ENCODE measurements around the gene MYO5B. TPM values are rescaled to one million over a fixed set of nuclear protein-coding genes. Genes with fewer than 3 reads are reported as not detected.

The MYO5B gene
- polyA plus RNA-seq, 4 donors, result 45.0 to 185 (median 102) TPM

GRCh38 chr18:49980896-49981295 lies 214.1 kb downstream of the MYO5B start:
- H3K9me3 ChIP-seq (ENCODE audit: control insufficient read depth in 2 of 2, insufficient read depth in 1 of 2, low read depth in 1 of 2, low read length in 1 of 2), result no peaks in the 10 kb centered on the region
- H3K4me3 ChIP-seq (ENCODE audit: low read depth in 1 of 3, low read length in 3 of 3), result no peak overlapping the region
- 41 to 49% (median 47%) methylated on average over 4 of the region's 4 CpGs for WGBS, 3 donors
- no peak overlapping the region for H3K27ac ChIP-seq (ENCODE audit: low read depth in 1 of 3, low read length in 2 of 3)
- no peaks in the 10 kb centered on the region for H3K27me3 ChIP-seq (ENCODE audit: control insufficient read depth in 3 of 3, insufficient read depth in 3 of 3, low read length in 3 of 3)
- peaks cover 0 to 46% (median 13%) of the 10 kb centered on the region in 3 donors for H3K36me3 ChIP-seq (ENCODE audit: control insufficient read depth in 3 of 3, insufficient read depth in 2 of 3, low read depth in 1 of 3, low read length in 3 of 3)
- no peak for FAIRE-seq
- no peak for DNase-seq
- H3K4me1 ChIP-seq (ENCODE audit: control insufficient read depth in 3 of 3, insufficient read depth in 2 of 3, low read depth in 1 of 3, low read length in 2 of 3), result no peaks in the 10 kb centered on the region

- no peaks in the 10 kb centered on the region for H3K4me1 ChIP-seq (ENCODE audit: control insufficient read depth in 3 of 3, insufficient read depth in 2 of 3, low read depth in 1 of 3, low read length in 2 of 3)
- FAIRE-seq (no peak), DNase-seq (no peak)
- WGBS, 3 donors, result 72 to 84% (median 77%) methylated on average over 15 of the region's 15 CpGs
- H3K27me3 ChIP-seq (ENCODE audit: control insufficient read depth in 3 of 3, insufficient read depth in 3 of 3, low read length in 3 of 3), result no peaks in the 10 kb centered on the region
- peaks cover 0 to 58% (median 22%) of the 10 kb centered on the region in 3 donors for H3K36me3 ChIP-seq (ENCODE audit: control insufficient read depth in 3 of 3, insufficient read depth in 2 of 3, low read depth in 1 of 3, low read length in 3 of 3)
- no peak overlapping the region for H3K27ac ChIP-seq (ENCODE audit: low read depth in 1 of 3, low read length in 2 of 3)
- H3K9me3 ChIP-seq (ENCODE audit: control insufficient read depth in 2 of 2, insufficient read depth in 1 of 2, low read depth in 1 of 2, low read length in 1 of 2), result no peaks in the 10 kb centered on the region
- no peak overlapping the region for H3K4me3 ChIP-seq (ENCODE audit: low read depth in 1 of 3, low read length in 3 of 3)
Observed at GRCh38 chr18:49976795-49977560, 218.0 kb downstream of the MYO5B start.

GRCh38 chr18:49976001-49976400 lies 218.9 kb downstream of the MYO5B start:
- WGBS, 3 donors, result 83 to 88% (median 87%) methylated on average over 3 of the region's 3 CpGs
- DNase-seq (no peak), FAIRE-seq (no peak)
- H3K4me1 ChIP-seq (ENCODE audit: control insufficient read depth in 3 of 3, insufficient read depth in 2 of 3, low read depth in 1 of 3, low read length in 2 of 3), result no peaks in the 10 kb centered on the region
- H3K9me3 ChIP-seq (ENCODE audit: control insufficient read depth in 2 of 2, insufficient read depth in 1 of 2, low read depth in 1 of 2, low read length in 1 of 2), result no peaks in the 10 kb centered on the region
- peaks cover 0 to 59% (median 24%) of the 10 kb centered on the region in 3 donors for H3K36me3 ChIP-seq (ENCODE audit: control insufficient read depth in 3 of 3, insufficient read depth in 2 of 3, low read depth in 1 of 3, low read length in 3 of 3)
- H3K27me3 ChIP-seq (ENCODE audit: control insufficient read depth in 3 of 3, insufficient read depth in 3 of 3, low read length in 3 of 3), result no peaks in the 10 kb centered on the region
- H3K4me3 ChIP-seq (ENCODE audit: low read depth in 1 of 3, low read length in 3 of 3), result no peak overlapping the region
- no peak overlapping the region for H3K27ac ChIP-seq (ENCODE audit: low read depth in 1 of 3, low read length in 2 of 3)

- DNase-seq, result no peak
- Histone ChIP-seq H3K4me3 (ENCODE audit: low read depth in 1 of 3, low read length in 3 of 3) (no peak overlapping the region), H3K4me1 (ENCODE audit: control insufficient read depth in 3 of 3, insufficient read depth in 2 of 3, low read depth in 1 of 3, low read length in 2 of 3) (no peaks in the 10 kb centered on the region), H3K27ac (ENCODE audit: low read depth in 1 of 3, low read length in 2 of 3) (no peak overlapping the region), H3K9me3 (ENCODE audit: control insufficient read depth in 2 of 2, insufficient read depth in 1 of 2, low read depth in 1 of 2, low read length in 1 of 2) (no peaks in the 10 kb centered on the region), H3K27me3 (ENCODE audit: control insufficient read depth in 3 of 3, insufficient read depth in 3 of 3, low read length in 3 of 3) (no peaks in the 10 kb centered on the region), H3K36me3 (ENCODE audit: control insufficient read depth in 3 of 3, insufficient read depth in 2 of 3, low read depth in 1 of 3, low read length in 3 of 3) (peaks cover 0 to 62% (median 13%) of the 10 kb centered on the region in 3 donors)
- WGBS, 3 donors, result 93 to 98% (median 97%) methylated on average over 9 of the region's 9 CpGs
- FAIRE-seq, result no peak
Observed at GRCh38 chr18:49974079-49974478, 220.9 kb downstream of the MYO5B start.

- DNase-seq, result no peak
- FAIRE-seq, result no peak
- WGBS, 3 donors, result 79 to 96% (median 89%) methylated on average over 3 of the region's 3 CpGs
- Histone ChIP-seq H3K27me3 (ENCODE audit: control insufficient read depth in 3 of 3, insufficient read depth in 3 of 3, low read length in 3 of 3) (no peaks in the 10 kb centered on the region), H3K36me3 (ENCODE audit: control insufficient read depth in 3 of 3, insufficient read depth in 2 of 3, low read depth in 1 of 3, low read length in 3 of 3) (peaks cover 0 to 58% (median 13%) of the 10 kb centered on the region in 3 donors), H3K4me3 (ENCODE audit: low read depth in 1 of 3, low read length in 3 of 3) (no peak overlapping the region), H3K27ac (ENCODE audit: low read depth in 1 of 3, low read length in 2 of 3) (no peak overlapping the region), H3K4me1 (ENCODE audit: control insufficient read depth in 3 of 3, insufficient read depth in 2 of 3, low read depth in 1 of 3, low read length in 2 of 3) (peaks cover 0 to 5% (median 0%) of the 10 kb centered on the region in 3 donors), H3K9me3 (ENCODE audit: control insufficient read depth in 2 of 2, insufficient read depth in 1 of 2, low read depth in 1 of 2, low read length in 1 of 2) (no peaks in the 10 kb centered on the region)
Observed at GRCh38 chr18:49973592-49973991, 221.4 kb downstream of the MYO5B start.

GRCh38 chr18:49972535-49972934 lies 222.4 kb downstream of the MYO5B start:
- Histone ChIP-seq H3K9me3 (ENCODE audit: control insufficient read depth in 2 of 2, insufficient read depth in 1 of 2, low read depth in 1 of 2, low read length in 1 of 2) (no peaks in the 10 kb centered on the region), H3K36me3 (ENCODE audit: control insufficient read depth in 3 of 3, insufficient read depth in 2 of 3, low read depth in 1 of 3, low read length in 3 of 3) (peaks cover 0 to 47% (median 13%) of the 10 kb centered on the region in 3 donors), H3K27me3 (ENCODE audit: control insufficient read depth in 3 of 3, insufficient read depth in 3 of 3, low read length in 3 of 3) (no peaks in the 10 kb centered on the region), H3K27ac (ENCODE audit: low read depth in 1 of 3, low read length in 2 of 3) (no peak overlapping the region), H3K4me3 (ENCODE audit: low read depth in 1 of 3, low read length in 3 of 3) (no peak overlapping the region), H3K4me1 (ENCODE audit: control insufficient read depth in 3 of 3, insufficient read depth in 2 of 3, low read depth in 1 of 3, low read length in 2 of 3) (peaks cover 0 to 15% (median 0%) of the 10 kb centered on the region in 3 donors)
- no peak for DNase-seq
- WGBS, 3 donors, result 81 to 94% (median 85%) methylated on average over 3 of the region's 3 CpGs
- no peak for FAIRE-seq

GRCh38 chr18:49971462-49971861 lies 223.5 kb downstream of the MYO5B start:
- 22 to 56% (median 35%) methylated on average over 1 of the region's 1 CpG for WGBS, 3 donors
- FAIRE-seq (no peak), DNase-seq (no peak)
- Histone ChIP-seq H3K27ac (ENCODE audit: low read depth in 1 of 3, low read length in 2 of 3) (no peak overlapping the region), H3K27me3 (ENCODE audit: control insufficient read depth in 3 of 3, insufficient read depth in 3 of 3, low read length in 3 of 3) (no peaks in the 10 kb centered on the region), H3K36me3 (ENCODE audit: control insufficient read depth in 3 of 3, insufficient read depth in 2 of 3, low read depth in 1 of 3, low read length in 3 of 3) (peaks cover 0 to 39% (median 13%) of the 10 kb centered on the region in 3 donors), H3K4me3 (ENCODE audit: low read depth in 1 of 3, low read length in 3 of 3) (no peak overlapping the region), H3K9me3 (ENCODE audit: control insufficient read depth in 2 of 2, insufficient read depth in 1 of 2, low read depth in 1 of 2, low read length in 1 of 2) (no peaks in the 10 kb centered on the region), H3K4me1 (ENCODE audit: control insufficient read depth in 3 of 3, insufficient read depth in 2 of 3, low read depth in 1 of 3, low read length in 2 of 3) (peaks cover 0 to 20% (median under 1%) of the 10 kb centered on the region in 3 donors)

- H3K36me3 ChIP-seq (ENCODE audit: control insufficient read depth in 3 of 3, insufficient read depth in 2 of 3, low read depth in 1 of 3, low read length in 3 of 3), result peaks cover 0 to 41% (median 13%) of the 10 kb centered on the region in 3 donors
- H3K27me3 ChIP-seq (ENCODE audit: control insufficient read depth in 3 of 3, insufficient read depth in 3 of 3, low read length in 3 of 3), result no peaks in the 10 kb centered on the region
- WGBS, 3 donors, result 82 to 96% (median 86%) methylated on average over 4 of the region's 4 CpGs
- no peaks in the 10 kb centered on the region for H3K9me3 ChIP-seq (ENCODE audit: control insufficient read depth in 2 of 2, insufficient read depth in 1 of 2, low read depth in 1 of 2, low read length in 1 of 2)
- FAIRE-seq (no peak), DNase-seq (no peak)
- H3K4me1 ChIP-seq (ENCODE audit: control insufficient read depth in 3 of 3, insufficient read depth in 2 of 3, low read depth in 1 of 3, low read length in 2 of 3), result peaks cover 2 to 26% (median 6%) of the 10 kb centered on the region in 3 donors
- no peak overlapping the region for H3K4me3 ChIP-seq (ENCODE audit: low read depth in 1 of 3, low read length in 3 of 3)
- no peak overlapping the region for H3K27ac ChIP-seq (ENCODE audit: low read depth in 1 of 3, low read length in 2 of 3)
Observed at GRCh38 chr18:49970319-49970718, 224.6 kb downstream of the MYO5B start.

Measured in small intestine (tissue), 7 donors.